Fibroblast of the aortic adventitia (primary cell): ENCODE results near the gene ASGR1. TPM values are rescaled to one million over a fixed set of nuclear protein-coding genes. Genes with fewer than 3 reads are reported as not detected.
"Not testable (repeated sequence)": the region's sequence is repeated elsewhere in the genome, so short reads cannot be mapped to it uniquely, and the experiment has no call there.

ENCODE experiments used
- DNase-seq: peaks from one replicate; pipeline ENCODE4 v3.0.0-alpha.2; 2010; ENCODE audit warnings: low read depth
- H3K4me3 ChIP-seq: 2 replicates; pipeline ENCODE4 v1.5.1; 2011; ENCODE audit warnings: low read depth, mild to moderate bottlenecking, control low read depth, low read length, moderate library complexity
- CTCF ChIP-seq: IDR thresholded peaks from 2 replicates; pipeline ENCODE4 v1.5.1; 2011; ENCODE audit warnings: mild to moderate bottlenecking, low read length, control low read depth, inconsistent platforms; ENCODE audit not compliant: insufficient read depth
- small RNA-seq: library from RNA; depleted of rRNA; stranded (forward); fragments of <200 nt; gene quantifications from one replicate; pipeline ENCODE3, GENCODE V24; 2012
- total RNA-seq: library from RNA; depleted of rRNA; stranded (reverse); fragments of >200 nt; gene quantifications from 2 replicates; pipeline ENCODE4 v1.2.3, GENCODE V29; 2012; ENCODE audit warnings: low replicate concordance

Gene ASGR1
- total RNA-seq, 1 donor: 0.09 TPM

- no peak for TF ChIP-seq CTCF
- no peak for DNase-seq
- H3K4me3 ChIP-seq: no peak overlapping the region
Measured at GRCh38 chr17:7130621-7131422, 48.3 kb downstream of the ASGR1 start.

- no peak for DNase-seq
- no peak for TF ChIP-seq CTCF
Measured at GRCh38 chr17:7129311-7129710, 49.9 kb downstream of the ASGR1 start.

GRCh38 chr17:7128160-7128559, 51.0 kb downstream of the ASGR1 start:
- H3K4me3 ChIP-seq: no peak overlapping the region
- no peak for DNase-seq
- TF ChIP-seq CTCF: no peak

More at GRCh38 chr17:7129311-7129710, 49.9 kb downstream of the ASGR1 start:
- no peak overlapping the region for H3K4me3 ChIP-seq

GRCh38 chr17:7127501-7127900, 51.7 kb downstream of the ASGR1 start:
- DNase-seq, H3K4me3 ChIP-seq: not testable (repeated sequence)

GRCh38 chr17:7126386-7126785, 52.8 kb downstream of the ASGR1 start:
- H3K4me3 ChIP-seq, DNase-seq: not testable (repeated sequence)

GRCh38 chr17:7124923-7125322, 54.2 kb downstream of the ASGR1 start:
- no peak for TF ChIP-seq CTCF
- DNase-seq: no peak

GRCh38 chr17:7123844-7124243, 55.3 kb downstream of the ASGR1 start:
- TF ChIP-seq CTCF: no peak
- H3K4me3 ChIP-seq: no peak overlapping the region
- DNase-seq: no peak

More at GRCh38 chr17:7124923-7125322, 54.2 kb downstream of the ASGR1 start:
- H3K4me3 ChIP-seq: no peak overlapping the region

Small RNAs within 50 kb of the gene (small RNA-seq; reads per million reads assigned to genes)
- gene AC120057.4 (not detected), gene MIR324 (263 reads per million, percentile 98 among the genes with 10 or more reads in this experiment)

Other genes with a start within 250 kb of the ASGR1 start
- 0.65 TPM in 1 of 2 replicates, not detected in the other for gene ALOX12, start 183.3 kb downstream of the ASGR1 start, total RNA-seq
- gene RNASEK, start 166.7 kb downstream of the ASGR1 start, total RNA-seq: 9.3 and 90.7 TPM in 2 replicates
- gene BCL6B, start 156.3 kb downstream of the ASGR1 start, total RNA-seq: 0.41 and 0.45 TPM in 2 replicates
- 0.72 and 3.1 TPM in 2 replicates for gene SLC16A13, start 143.4 kb downstream of the ASGR1 start, total RNA-seq
- gene SLC16A11, start 135.3 kb downstream of the ASGR1 start, total RNA-seq: 0.27 and 2.4 TPM in 2 replicates
- not detected in 2 replicates for gene CLEC10A, start 99.1 kb downstream of the ASGR1 start, total RNA-seq
- gene ASGR2, start 64.5 kb downstream of the ASGR1 start, total RNA-seq: not detected in 2 replicates
- gene DLG4, start 40.5 kb upstream of the ASGR1 start, total RNA-seq: 2.9 and 11.9 TPM in 2 replicates
- 136 and 210 TPM in 2 replicates for gene ACADVL, start 40.6 kb upstream of the ASGR1 start, total RNA-seq
- 67.7 and 102 TPM in 2 replicates for gene DVL2, start 55.1 kb upstream of the ASGR1 start, total RNA-seq
- gene PHF23, start 60.1 kb upstream of the ASGR1 start, total RNA-seq: 26.7 and 40.3 TPM in 2 replicates
- 293 and 420 TPM in 2 replicates for gene GABARAP, start 63.1 kb upstream of the ASGR1 start, total RNA-seq
- gene CTDNEP1, start 72.4 kb upstream of the ASGR1 start, total RNA-seq: 15.3 and 41.2 TPM in 2 replicates
- gene ELP5, start 72.8 kb upstream of the ASGR1 start, total RNA-seq: 31.6 and 35.6 TPM in 2 replicates
- gene CLDN7, start 83.1 kb upstream of the ASGR1 start, total RNA-seq: 3.0 TPM in 1 of 2 replicates, not detected in the other
- 0.18 TPM in 1 of 2 replicates, not detected in the other for gene SLC2A4, start 102.3 kb upstream of the ASGR1 start, total RNA-seq
- not detected in 2 replicates for gene YBX2, start 115.3 kb upstream of the ASGR1 start, total RNA-seq
- 78.3 and 1,006 TPM in 2 replicates for gene EIF5A, start 128.3 kb upstream of the ASGR1 start, total RNA-seq
- 28.4 and 69.1 TPM in 2 replicates for gene GPS2, start 136.0 kb upstream of the ASGR1 start, total RNA-seq
- 17.4 and 17.7 TPM in 2 replicates for gene NEURL4, start 150.0 kb upstream of the ASGR1 start, total RNA-seq
- 0.72 TPM in 1 of 2 replicates, not detected in the other for gene ACAP1, start 157.2 kb upstream of the ASGR1 start, total RNA-seq
- 6.1 and 6.9 TPM in 2 replicates for gene KCTD11, start 172.8 kb upstream of the ASGR1 start, total RNA-seq
- not detected in 2 replicates for gene TMEM95, start 175.8 kb upstream of the ASGR1 start, total RNA-seq
- under 0.01 TPM in 1 of 2 replicates, not detected in the other for gene TNK1, start 201.7 kb upstream of the ASGR1 start, total RNA-seq
- gene PLSCR3, start 215.2 kb upstream of the ASGR1 start, total RNA-seq: 19.5 and 26.9 TPM in 2 replicates
- gene TMEM256, start 224.7 kb upstream of the ASGR1 start, total RNA-seq: 21.7 and 43.7 TPM in 2 replicates
- gene NLGN2, start 228.5 kb upstream of the ASGR1 start, total RNA-seq: 7.0 and 20.3 TPM in 2 replicates
- gene SPEM1, start 241.0 kb upstream of the ASGR1 start, total RNA-seq: not detected in 2 replicates
- gene SPEM2, start 246.2 kb upstream of the ASGR1 start, total RNA-seq: not detected in 2 replicates
- 0.25 TPM in 1 of 2 replicates, not detected in the other for gene SPEM3, start 249.5 kb upstream of the ASGR1 start, total RNA-seq